Neural progenitor cell (in vitro differentiated cells): Measurements from ENCODE around the gene CELF4. TPM values are rescaled to one million over a fixed set of nuclear protein-coding genes. Genes with fewer than 3 reads are reported as not detected.

Source experiments
- DNase-seq: peaks from one replicate; pipeline ENCODE4 v3.0.0-alpha.2; 2016; ENCODE audit warnings: low spot score
- H2AFZ ChIP-seq: fragments of 200-600 bp; sonication (generic); replicated peaks from 2 replicates; pipeline ENCODE4 v1.6.1; 2016; ENCODE audit warnings: antibody characterized with exemption
- H3F3A ChIP-seq: fragments of 200-600 bp; sonication (generic); 2 replicates; pipeline ENCODE4 v1.6.1; 2016; ENCODE audit warnings: antibody characterized with exemption, low read depth
- H3K27ac ChIP-seq: fragments of 200-600 bp; sonication (generic); 2 replicates; pipeline ENCODE4 v1.5.1; 2016; ENCODE audit warnings: mild to moderate bottlenecking
- H3K27me3 ChIP-seq: fragments of 200-600 bp; sonication (generic); 2 replicates; pipeline ENCODE4 v1.6.1; 2016; ENCODE audit warnings: mild to moderate bottlenecking, moderate library complexity
- H3K36me3 ChIP-seq: fragments of 200-600 bp; sonication (generic); 2 replicates; pipeline ENCODE4 v1.5.1; 2016
- H3K4me1 ChIP-seq: fragments of 200-600 bp; sonication (generic); 2 replicates; pipeline ENCODE4 v1.6.1; 2016; ENCODE audit warnings: mixed run types
- H3K4me2 ChIP-seq: fragments of 200-600 bp; sonication (generic); 2 replicates; pipeline ENCODE4 v1.6.1; 2016
- H3K4me3 ChIP-seq: fragments of 200-600 bp; sonication (generic); 2 replicates; pipeline ENCODE4 v1.5.1; 2016
- H3K79me2 ChIP-seq: fragments of 200-600 bp; sonication (generic); 2 replicates; pipeline ENCODE4 v1.6.1; 2016; ENCODE audit warnings: low read depth
- H3K9ac ChIP-seq: fragments of 200-600 bp; sonication (generic); 2 replicates; pipeline ENCODE4 v1.6.1; 2016
- H3K9me3 ChIP-seq: fragments of 200-600 bp; sonication (generic); 2 replicates; pipeline ENCODE4 v1.5.1; 2016; ENCODE audit warnings: low read depth
- H4K20me1 ChIP-seq: fragments of 200-600 bp; sonication (generic); 2 replicates; pipeline ENCODE4 v1.6.1; 2016; ENCODE audit warnings: low read depth
- H3K27ac Mint-ChIP-seq: 3 replicates; pipeline ENCODE4 v1.8.0; 2021; ENCODE audit warnings: mixed read lengths
- H3K27me3 Mint-ChIP-seq: 2 replicates; pipeline ENCODE4 v1.8.0; 2022; ENCODE audit warnings: low read depth, mild to moderate bottlenecking, inconsistent platforms, moderate library complexity, mixed read lengths; ENCODE audit not compliant: insufficient read depth
- H3K36me3 Mint-ChIP-seq: 3 replicates; pipeline ENCODE4 v1.8.0; 2021; ENCODE audit warnings: mixed read lengths
- H3K4me1 Mint-ChIP-seq: 3 replicates; pipeline ENCODE4 v1.8.0; 2021; ENCODE audit warnings: mixed read lengths
- H3K4me3 Mint-ChIP-seq: 3 replicates; pipeline ENCODE4 v1.8.0; 2021; ENCODE audit warnings: mild to moderate bottlenecking, moderate library complexity, mixed read lengths
- H3K9me3 Mint-ChIP-seq: 3 replicates; pipeline ENCODE4 v1.8.0; 2020; ENCODE audit warnings: mixed read lengths
- EZH2 ChIP-seq: fragments of 200-600 bp; sonication (generic); IDR thresholded peaks from 2 replicates; pipeline ENCODE4 v1.6.1; 2017; ENCODE audit warnings: antibody characterized with exemption, mild to moderate bottlenecking, moderate library complexity
- EZH2phosphoT487 ChIP-seq: fragments of 200-600 bp; sonication (generic); IDR thresholded peaks from 2 replicates; pipeline ENCODE4 v1.6.1; 2017; ENCODE audit warnings: antibody characterized with exemption
- total RNA-seq: library from RNA; depleted of rRNA; stranded (reverse); fragments of >200 nt; gene quantifications from 2 replicates; pipeline ENCODE4 v1.2.3, GENCODE V29; 2015; ENCODE audit warnings: low replicate concordance
- TF ChIP-seq, protein P1 (sequence below): fragments of 200-600 bp; sonication (generic); IDR thresholded peaks from 2 replicates; pipeline ENCODE4 v1.5.1; 2017; ENCODE audit warnings: antibody characterized with exemption, mild to moderate bottlenecking

CELF4 gene
- total RNA-seq, 1 donor from 2014 or later = 1.8 TPM

DNA sequence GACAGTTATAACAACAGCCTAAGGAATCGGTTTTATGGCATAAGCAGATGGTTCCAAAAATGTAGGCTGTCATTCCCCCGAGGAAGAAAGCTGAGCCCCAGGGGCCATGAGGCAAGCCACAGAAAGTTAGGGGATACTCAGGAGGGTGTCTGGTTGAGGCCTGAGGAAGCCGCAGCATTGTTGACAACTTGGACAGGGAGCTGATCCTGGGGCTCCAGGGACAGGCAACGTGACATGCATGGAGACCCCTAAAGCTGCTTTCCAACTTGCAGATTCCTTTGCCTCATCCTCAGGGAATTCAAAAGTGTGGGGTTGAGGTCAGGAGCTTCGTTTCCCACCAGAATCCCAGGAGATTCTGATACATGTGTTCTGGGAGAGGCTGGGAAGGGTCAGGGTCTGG, 20.9 kb downstream of the CELF4 start:
- H3K9me3 ChIP-seq = no peaks in the 10 kb centered on the region
- H3K4me2 ChIP-seq = no peak overlapping the region
- H3K36me3 Mint-ChIP-seq = no peaks in the 10 kb centered on the region
- H3K9ac ChIP-seq = no peak overlapping the region
- H3K4me3 Mint-ChIP-seq = no peak overlapping the region
- peaks cover 20% of the 10 kb centered on the region for H3K27me3 Mint-ChIP-seq
- no peaks in the 10 kb centered on the region for H3F3A ChIP-seq
- no peaks in the 10 kb centered on the region for H4K20me1 ChIP-seq
- peaks cover 10% of the 10 kb centered on the region for H3K4me1 Mint-ChIP-seq
- DNase-seq = no peak
- H3K9me3 Mint-ChIP-seq = no peaks in the 10 kb centered on the region
- peaks cover 12% of the 10 kb centered on the region for H3K4me1 ChIP-seq
- H3K79me2 ChIP-seq = no peaks in the 10 kb centered on the region
- no peak overlapping the region for H3K4me3 ChIP-seq
- H3K36me3 ChIP-seq = no peaks in the 10 kb centered on the region
- no peak overlapping the region for H2AFZ ChIP-seq
- peak overlapping the region; percentile 0 for H3K27ac Mint-ChIP-seq
- H3K27ac ChIP-seq = no peak overlapping the region
- H3K27me3 ChIP-seq = peaks cover 3% of the 10 kb centered on the region
- TF ChIP-seq EZH2phosphoT487 (no peak), EZH2 (no peak)

DNA sequence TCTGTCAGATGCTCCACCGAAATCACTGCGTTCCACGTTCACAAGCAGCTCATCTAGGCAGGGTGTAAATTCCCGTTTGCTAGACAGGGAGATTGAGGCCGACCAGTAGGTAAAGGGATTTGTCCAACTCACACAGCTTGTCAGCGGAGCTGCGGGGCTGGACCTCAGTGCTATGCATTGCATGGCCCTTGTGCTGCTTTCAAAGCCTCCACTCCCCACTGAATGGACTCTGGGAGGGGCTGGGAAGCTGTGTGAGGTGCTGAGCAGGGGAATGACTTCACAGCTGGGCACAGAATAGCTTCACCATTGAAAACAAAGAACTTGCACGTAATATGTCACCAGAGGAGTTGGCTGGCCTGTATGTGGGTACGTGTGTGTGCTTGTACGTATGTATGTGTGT, 21.4 kb downstream of the CELF4 start:
- peak; percentile 77 for DNase-seq
- Histone ChIP-seq H3K9ac (no peak overlapping the region), H3K79me2 (no peaks in the 10 kb centered on the region), H3F3A (no peaks in the 10 kb centered on the region), H3K4me3 (no peak overlapping the region), H3K4me1 (peaks cover 12% of the 10 kb centered on the region), H2AFZ (no peak overlapping the region), H3K36me3 (no peaks in the 10 kb centered on the region), H3K27me3 (peaks cover 8% of the 10 kb centered on the region), H4K20me1 (no peaks in the 10 kb centered on the region), H3K4me2 (no peak overlapping the region), H3K27ac (no peak overlapping the region), H3K9me3 (no peaks in the 10 kb centered on the region)
- Mint-ChIP-seq H3K27ac (peak overlapping the region; percentile 0), H3K4me3 (no peak overlapping the region), H3K27me3 (peaks cover 20% of the 10 kb centered on the region), H3K36me3 (no peaks in the 10 kb centered on the region), H3K9me3 (no peaks in the 10 kb centered on the region), H3K4me1 (peaks cover 10% of the 10 kb centered on the region)
- no peak for TF ChIP-seq EZH2phosphoT487
- no peak for TF ChIP-seq EZH2
- TF ChIP-seq, protein P1, sequence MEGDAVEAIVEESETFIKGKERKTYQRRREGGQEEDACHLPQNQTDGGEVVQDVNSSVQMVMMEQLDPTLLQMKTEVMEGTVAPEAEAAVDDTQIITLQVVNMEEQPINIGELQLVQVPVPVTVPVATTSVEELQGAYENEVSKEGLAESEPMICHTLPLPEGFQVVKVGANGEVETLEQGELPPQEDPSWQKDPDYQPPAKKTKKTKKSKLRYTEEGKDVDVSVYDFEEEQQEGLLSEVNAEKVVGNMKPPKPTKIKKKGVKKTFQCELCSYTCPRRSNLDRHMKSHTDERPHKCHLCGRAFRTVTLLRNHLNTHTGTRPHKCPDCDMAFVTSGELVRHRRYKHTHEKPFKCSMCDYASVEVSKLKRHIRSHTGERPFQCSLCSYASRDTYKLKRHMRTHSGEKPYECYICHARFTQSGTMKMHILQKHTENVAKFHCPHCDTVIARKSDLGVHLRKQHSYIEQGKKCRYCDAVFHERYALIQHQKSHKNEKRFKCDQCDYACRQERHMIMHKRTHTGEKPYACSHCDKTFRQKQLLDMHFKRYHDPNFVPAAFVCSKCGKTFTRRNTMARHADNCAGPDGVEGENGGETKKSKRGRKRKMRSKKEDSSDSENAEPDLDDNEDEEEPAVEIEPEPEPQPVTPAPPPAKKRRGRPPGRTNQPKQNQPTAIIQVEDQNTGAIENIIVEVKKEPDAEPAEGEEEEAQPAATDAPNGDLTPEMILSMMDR = no peak

DNA sequence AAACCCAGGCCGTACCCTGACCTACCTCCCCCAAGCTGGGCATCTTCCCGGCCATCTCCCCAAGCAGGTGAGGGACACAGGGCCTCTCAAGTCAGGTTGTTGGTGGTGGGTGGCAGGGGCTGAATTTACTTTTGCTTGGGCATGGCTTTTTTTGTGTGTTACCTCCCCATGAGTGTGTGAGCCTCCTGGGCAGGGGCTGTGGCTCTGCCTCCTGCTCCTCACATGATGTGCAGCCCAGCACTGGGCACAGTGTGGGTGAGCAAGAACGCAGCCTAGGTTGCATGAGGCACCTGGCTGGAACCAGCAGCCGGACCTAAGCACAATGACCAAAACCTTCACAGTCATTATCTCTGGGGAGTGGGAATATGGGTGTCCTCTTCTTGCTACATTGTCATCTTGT, 22.3 kb downstream of the CELF4 start:
- Histone ChIP-seq H3K36me3 (no peaks in the 10 kb centered on the region), H3K27me3 (peaks cover 17% of the 10 kb centered on the region), H3K9ac (no peak overlapping the region), H3K4me2 (no peak overlapping the region), H2AFZ (no peak overlapping the region), H3K9me3 (no peaks in the 10 kb centered on the region), H3F3A (no peaks in the 10 kb centered on the region), H4K20me1 (no peaks in the 10 kb centered on the region), H3K79me2 (no peaks in the 10 kb centered on the region), H3K4me3 (no peak overlapping the region), H3K4me1 (peaks cover 20% of the 10 kb centered on the region), H3K27ac (no peak overlapping the region)
- Mint-ChIP-seq H3K36me3 (no peaks in the 10 kb centered on the region), H3K27ac (no peak overlapping the region), H3K9me3 (no peaks in the 10 kb centered on the region), H3K27me3 (peaks cover 20% of the 10 kb centered on the region), H3K4me3 (no peak overlapping the region), H3K4me1 (peaks cover 10% of the 10 kb centered on the region)
- no peak for DNase-seq
- TF ChIP-seq, protein P1 = no peak
- TF ChIP-seq EZH2phosphoT487 = no peak
- TF ChIP-seq EZH2 = no peak

DNA sequence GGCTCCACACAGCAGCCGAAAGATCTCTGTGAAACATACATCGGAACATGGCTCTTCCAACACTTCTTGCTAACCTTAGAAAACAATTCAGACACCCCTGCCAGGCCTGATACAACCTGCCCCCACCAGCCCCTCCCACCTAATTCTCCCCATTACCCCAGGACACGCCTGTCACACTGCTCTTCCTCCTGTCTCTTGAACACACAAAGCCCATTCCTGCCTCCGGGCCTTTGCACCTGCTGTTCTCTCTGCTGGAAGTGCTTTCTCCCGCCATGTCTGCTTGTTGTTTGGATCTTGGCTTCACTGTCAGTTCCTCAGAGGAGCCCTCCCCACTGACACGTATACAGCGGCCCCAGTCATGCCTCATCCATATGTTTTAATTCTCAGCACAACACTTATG, 24.1 kb downstream of the CELF4 start:
- Histone ChIP-seq H3K36me3 (no peaks in the 10 kb centered on the region), H3K27ac (no peak overlapping the region), H4K20me1 (no peaks in the 10 kb centered on the region), H3K27me3 (peaks cover 33% of the 10 kb centered on the region), H3K9me3 (no peaks in the 10 kb centered on the region), H2AFZ (no peak overlapping the region), H3K79me2 (no peaks in the 10 kb centered on the region), H3F3A (no peaks in the 10 kb centered on the region), H3K9ac (no peak overlapping the region), H3K4me1 (peaks cover 17% of the 10 kb centered on the region), H3K4me3 (no peak overlapping the region), H3K4me2 (no peak overlapping the region)
- Mint-ChIP-seq H3K36me3 (no peaks in the 10 kb centered on the region), H3K27ac (no peak overlapping the region), H3K4me1 (peaks cover 13% of the 10 kb centered on the region), H3K27me3 (peaks cover 22% of the 10 kb centered on the region), H3K4me3 (no peak overlapping the region), H3K9me3 (no peaks in the 10 kb centered on the region)
- DNase-seq = no peak
- TF ChIP-seq EZH2 (no peak), EZH2phosphoT487 (no peak)
- TF ChIP-seq, protein P1 = no peak
